ENCODE data around the gene PROCA1. TPM values are rescaled to one million over a fixed set of nuclear protein-coding genes. Genes with fewer than 3 reads are reported as not detected.

The PROCA1 gene
- total RNA-seq, 2 experiments from 2014 or later, result 6.1 to 9.0 TPM

DNA sequence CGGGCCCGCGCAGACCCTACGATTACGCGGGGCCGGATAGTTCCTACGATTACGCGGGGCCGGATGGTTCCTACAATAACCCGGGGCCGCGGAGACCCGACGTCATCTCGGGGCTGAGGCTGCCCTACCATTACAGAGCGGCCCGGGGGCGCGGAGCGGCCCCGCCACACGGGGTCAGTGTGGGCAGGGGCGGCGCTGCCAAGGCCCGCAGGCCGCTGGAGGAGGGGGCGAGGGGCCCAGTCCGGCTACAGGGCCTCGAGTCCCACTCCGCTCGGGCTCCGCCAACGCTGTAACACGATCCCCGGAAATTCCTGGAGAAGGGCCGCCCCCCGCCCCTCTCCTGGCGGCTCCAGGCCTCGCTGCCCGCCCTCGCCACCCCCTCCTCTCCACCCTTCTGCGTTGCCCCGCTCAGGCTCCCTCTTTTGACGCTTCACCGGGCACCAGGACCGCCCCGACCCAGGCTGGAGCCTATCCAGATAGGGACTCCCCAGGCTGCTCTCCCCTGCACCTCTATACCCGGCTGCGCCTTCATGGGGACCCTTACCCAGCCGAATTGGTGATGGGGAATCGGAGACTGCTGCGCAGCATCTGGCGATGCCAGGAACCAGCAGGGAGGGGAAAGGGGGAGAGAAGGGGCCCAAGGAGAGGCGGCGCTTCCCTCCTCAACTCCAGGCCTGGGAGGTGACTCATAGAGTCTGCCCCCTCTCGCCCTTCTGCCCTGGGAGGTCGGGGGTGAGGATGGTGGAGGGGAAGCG lies 6.1 kb upstream of the PROCA1 start, which contains the start of gene RAB34:
Gene RAB34 (minus strand): TSS at position 291 of the 755 bp plus-strand sequence. CDS start 602 bp downstream, outside the sequence.
- H3K4me1 Mint-ChIP-seq, result peaks cover 29% of the 10 kb centered on the region
- no peak for DNase-seq
- peaks cover 36% of the 10 kb centered on the region for H3K27me3 Mint-ChIP-seq
- peak within 1 kb of the TSS; percentile 40 for H3K4me3 Mint-ChIP-seq
- H3K27ac Mint-ChIP-seq, result peak within 1 kb of the TSS; percentile 24
- no peaks in the 10 kb centered on the region for H3K9me3 Mint-ChIP-seq (ENCODE audit: low read depth)
- peaks cover 28% of the 10 kb centered on the region for H3K36me3 Mint-ChIP-seq
- CTCF ChIA-PET, result interaction anchor here (2.1 kb wide), 1 partner anchor 10 kb away, joined by 17 read pairs; the partner anchor contains the start of gene NEK8
- ATAC-seq, result no peak

DNA sequence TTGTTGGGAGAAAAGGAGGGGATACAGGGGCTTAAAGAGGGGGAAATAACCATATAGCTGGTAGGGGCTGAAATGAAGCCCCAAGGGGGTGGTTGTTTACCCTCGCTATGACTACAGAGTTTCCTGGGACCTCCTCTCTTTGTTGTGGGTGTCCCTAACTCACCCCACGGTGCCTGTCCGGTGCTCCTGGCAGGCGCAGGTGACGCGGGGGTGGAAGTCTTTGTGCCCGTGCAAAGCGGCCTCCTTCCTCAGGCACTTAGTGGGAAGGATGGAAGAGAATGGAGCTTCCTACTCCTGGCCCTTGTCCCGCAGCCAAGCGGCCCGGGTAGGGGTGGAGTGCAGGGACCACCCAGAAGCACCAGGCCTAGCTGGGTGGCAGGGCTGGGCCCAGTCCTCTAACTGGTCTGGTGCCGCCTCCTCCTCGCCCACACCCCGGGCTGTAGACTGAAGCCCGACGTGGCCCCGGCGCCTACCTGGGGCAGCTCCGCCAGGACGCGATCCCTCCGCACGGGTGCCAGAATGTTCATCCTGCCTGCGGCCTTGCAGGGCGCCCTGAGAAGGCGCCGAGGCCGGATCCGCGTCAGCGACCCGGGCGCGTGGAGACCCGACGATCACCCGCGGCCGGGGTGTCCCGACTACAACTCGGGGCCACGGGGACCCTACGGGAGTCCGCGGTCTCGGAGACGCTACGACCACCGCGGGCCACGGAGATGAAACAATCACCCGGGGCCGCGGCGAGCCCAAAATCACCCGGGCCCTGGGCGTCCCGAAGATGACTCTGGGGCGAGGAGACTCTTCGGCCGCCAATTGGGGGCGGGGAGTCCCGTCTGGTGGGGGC lies 5.3 kb upstream of the PROCA1 start:
- ATAC-seq, result no peak
- Mint-ChIP-seq H3K9me3 (ENCODE audit: low read depth) (no peaks in the 10 kb centered on the region), H3K27me3 (peaks cover 36% of the 10 kb centered on the region), H3K36me3 (peaks cover 21% of the 10 kb centered on the region), H3K4me1 (peaks cover 26% of the 10 kb centered on the region), H3K27ac (no peak overlapping the region), H3K4me3 (no peak overlapping the region)
- no peak for DNase-seq
- CTCF ChIA-PET, result interaction anchor here (0.7 kb wide), 1 partner anchor 10 kb away, joined by 4 read pairs; no protein-coding TSS in a partner anchor

DNA sequence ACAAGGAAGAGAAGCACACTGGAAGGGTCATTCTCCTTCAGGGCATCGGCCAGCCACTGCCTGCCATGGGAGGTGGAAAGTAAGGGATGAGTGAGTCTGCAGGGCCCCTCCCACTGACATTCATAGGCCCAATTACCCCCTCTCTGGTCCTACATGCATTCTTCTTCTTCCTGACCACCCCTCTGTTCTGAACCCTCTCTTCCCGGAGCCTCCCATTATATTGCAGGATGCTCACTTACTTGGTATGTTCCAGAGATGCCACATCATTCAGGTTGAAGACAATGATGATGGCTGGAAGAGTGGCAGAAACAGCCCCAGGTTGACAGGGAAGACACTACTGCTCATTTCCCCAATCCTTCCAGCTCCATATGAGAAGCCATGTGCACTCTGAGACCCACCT lies 3.5 kb upstream of the PROCA1 start:
- peaks cover 6% of the 10 kb centered on the region for H3K36me3 Mint-ChIP-seq
- DNase-seq (no peak), ATAC-seq (no peak)
- no peak overlapping the region for H3K4me3 Mint-ChIP-seq
- H3K27ac Mint-ChIP-seq, result no peak overlapping the region
- peaks cover 24% of the 10 kb centered on the region for H3K4me1 Mint-ChIP-seq
- H3K27me3 Mint-ChIP-seq, result peaks cover 36% of the 10 kb centered on the region
- CTCF ChIA-PET, result interaction anchor here (0.8 to 5.3 kb wide), 3 partner anchors 12 to 35 kb away, joined by 3 to 52 read pairs (median 4); partner anchors contain the start of genes NEK8 and TLCD1
- H3K9me3 Mint-ChIP-seq (ENCODE audit: low read depth), result no peaks in the 10 kb centered on the region

DNA sequence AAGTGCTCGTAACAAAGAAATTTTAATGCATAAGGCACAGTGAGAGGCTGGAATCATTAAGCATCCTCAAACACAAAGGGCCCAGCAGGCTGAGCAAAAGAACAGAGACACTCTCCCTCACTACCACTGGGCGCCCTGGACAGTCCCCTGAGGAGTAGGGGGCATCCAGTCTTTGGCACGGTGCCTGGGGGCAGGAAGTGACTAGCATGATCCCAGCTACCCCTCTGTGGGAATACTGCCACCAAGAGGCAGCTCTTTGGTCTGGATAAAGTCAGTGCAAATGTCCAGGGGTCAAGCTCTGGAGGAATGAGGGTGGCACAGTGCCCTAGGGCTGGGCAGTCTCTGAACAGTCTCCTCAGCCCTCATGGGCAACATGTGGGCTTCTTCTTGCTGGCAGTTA lies 2.6 kb upstream of the PROCA1 start:
- ATAC-seq (no peak), DNase-seq (no peak)
- Mint-ChIP-seq H3K27me3 (peaks cover 34% of the 10 kb centered on the region), H3K36me3 (no peaks in the 10 kb centered on the region), H3K9me3 (ENCODE audit: low read depth) (no peaks in the 10 kb centered on the region), H3K4me3 (no peak overlapping the region), H3K4me1 (peaks cover 25% of the 10 kb centered on the region), H3K27ac (no peak overlapping the region)
- CTCF ChIA-PET, result interaction anchor here (5.3 kb wide), 1 partner anchor 13 kb away, joined by 52 read pairs; the partner anchor contains the start of genes NEK8 and TLCD1

DNA sequence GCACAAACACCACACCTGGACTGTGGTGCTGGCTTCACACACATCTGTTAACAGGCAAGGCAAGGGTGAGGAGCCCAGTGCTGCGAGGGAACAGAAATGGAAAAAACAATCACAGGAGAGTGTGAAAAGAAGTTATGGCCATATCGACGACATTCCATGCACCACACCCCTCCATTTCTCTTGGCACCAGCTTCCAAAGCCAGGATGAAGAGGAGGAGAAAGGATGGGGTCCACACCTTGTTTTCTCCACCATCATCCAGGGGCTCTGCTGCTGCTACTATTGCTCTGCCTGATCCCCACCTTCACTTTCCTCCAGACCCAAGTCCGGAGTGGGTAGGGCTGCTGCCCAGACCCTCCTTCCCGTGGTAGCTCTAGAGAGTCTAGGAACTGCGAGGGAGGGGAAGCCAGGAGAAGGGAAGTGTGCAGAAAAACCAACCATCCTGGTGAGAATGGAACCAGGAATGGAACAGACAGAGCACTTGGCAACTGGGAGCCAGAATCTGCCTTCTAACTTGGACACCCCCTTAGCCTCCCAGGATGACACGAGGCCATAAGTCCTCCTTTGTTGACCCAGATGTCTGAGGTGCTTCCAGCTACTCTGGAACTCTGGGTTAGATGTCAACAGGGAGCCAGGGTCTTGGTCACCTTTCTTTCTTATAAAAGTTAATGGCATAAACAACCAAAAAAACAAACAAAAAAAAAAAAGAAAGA lies 1.2 kb upstream of the PROCA1 start:
- peaks cover 27% of the 10 kb centered on the region for H3K27me3 Mint-ChIP-seq
- ATAC-seq (no peak), DNase-seq (no peak)
- peak overlapping the region; percentile 93 for H3K27ac Mint-ChIP-seq
- CTCF ChIA-PET, result interaction anchor here (1.0 to 5.3 kb wide), 6 partner anchors 12 to 68 kb away, joined by 3 to 52 read pairs (median 10); partner anchors contain the start of genes BLTP2, NEK8 and TLCD1
- H3K9me3 Mint-ChIP-seq (ENCODE audit: low read depth), result no peaks in the 10 kb centered on the region
- peak overlapping the region; percentile 81 for H3K4me3 Mint-ChIP-seq
- H3K4me1 Mint-ChIP-seq, result peaks cover 17% of the 10 kb centered on the region
- H3K36me3 Mint-ChIP-seq, result peaks cover 3% of the 10 kb centered on the region

DNA sequence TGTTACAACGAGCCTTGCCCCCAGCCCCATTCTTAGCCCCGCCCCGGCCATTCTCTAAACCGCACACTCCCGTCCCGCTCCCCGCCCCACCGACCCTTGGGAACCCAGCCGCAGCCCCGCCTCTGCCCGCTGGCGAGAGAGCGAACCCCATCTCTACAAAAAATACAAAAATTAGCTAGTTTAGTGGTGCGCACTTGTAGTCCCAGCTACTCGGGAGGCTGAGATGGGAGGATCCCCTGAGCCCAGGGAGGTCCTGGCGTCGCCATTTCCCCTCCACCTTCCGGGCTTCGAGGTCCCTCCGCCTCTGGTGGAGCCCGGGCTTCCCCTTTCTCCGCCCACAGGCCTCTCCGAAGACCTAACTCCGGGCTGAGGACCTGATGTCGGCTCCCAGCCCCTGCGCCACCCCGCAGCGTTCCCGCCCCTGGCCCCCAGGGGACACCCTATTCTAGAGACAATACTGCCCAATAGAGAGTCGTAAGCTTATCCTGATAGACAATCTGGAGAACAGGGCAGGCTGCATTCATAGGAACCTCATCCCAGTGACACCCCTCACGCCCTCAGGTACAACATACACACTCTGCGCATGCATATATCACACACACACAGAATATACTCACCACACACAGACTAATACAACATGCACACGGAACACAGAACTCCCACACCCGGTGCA lies 480 bp upstream of the PROCA1 start:
- DNase-seq (peak; percentile 79), ATAC-seq (peak; percentile 35)
- H3K4me3 Mint-ChIP-seq, result peak overlapping the region; percentile 81
- CTCF ChIA-PET, result interaction anchor here (1.0 to 5.3 kb wide), 7 partner anchors 13 to 68 kb away, joined by 3 to 52 read pairs (median 12); partner anchors contain the start of genes BLTP2, NEK8 and TLCD1
- peaks cover 17% of the 10 kb centered on the region for H3K4me1 Mint-ChIP-seq
- H3K27me3 Mint-ChIP-seq, result peaks cover 27% of the 10 kb centered on the region
- H3K27ac Mint-ChIP-seq, result peak overlapping the region; percentile 93
- H3K9me3 Mint-ChIP-seq (ENCODE audit: low read depth), result no peaks in the 10 kb centered on the region
- peaks cover 3% of the 10 kb centered on the region for H3K36me3 Mint-ChIP-seq

DNA sequence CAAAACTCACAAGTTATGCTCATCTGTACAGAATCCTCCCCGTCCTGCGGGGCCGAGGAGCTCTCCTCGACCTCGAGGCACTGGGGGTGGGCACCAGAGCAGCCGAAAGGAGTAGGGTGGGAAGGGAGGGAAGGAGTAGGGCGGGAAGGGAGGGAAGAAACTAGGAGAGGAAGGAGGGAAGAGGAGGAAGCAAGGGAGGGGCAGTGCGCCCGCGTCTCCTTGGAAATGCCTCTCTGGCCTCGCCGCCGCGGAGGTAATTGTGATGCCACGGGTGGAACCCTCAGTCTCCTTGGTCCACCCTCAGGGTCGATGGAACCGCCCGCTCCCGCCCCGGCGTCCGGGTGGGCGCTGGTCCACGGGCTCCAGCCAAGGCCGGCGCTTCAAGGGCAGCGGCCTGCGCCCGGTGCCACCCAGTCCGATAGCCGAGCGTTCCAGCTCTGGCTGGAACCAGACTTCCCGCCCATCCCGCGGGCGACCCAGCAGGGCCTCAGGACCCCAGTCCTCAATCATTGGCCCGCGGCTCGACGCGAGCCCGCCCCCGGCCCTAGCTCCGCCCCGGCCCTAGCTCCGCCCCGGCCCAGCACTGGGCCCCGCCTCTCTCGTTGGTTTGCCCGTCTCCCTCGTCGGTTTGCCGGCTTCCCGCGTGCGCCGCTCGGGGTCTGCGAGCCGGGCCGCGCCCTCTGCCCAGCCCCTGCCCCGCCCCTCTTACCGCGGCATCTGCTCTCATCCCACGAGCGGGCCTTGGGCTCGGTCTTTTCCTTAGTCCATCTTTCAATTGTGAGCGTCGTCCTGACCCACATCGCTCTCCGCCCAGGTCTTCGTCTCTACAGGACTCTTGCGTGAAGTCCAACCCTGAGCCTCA lies 596 bp downstream of the PROCA1 start:
- Mint-ChIP-seq H3K9me3 (ENCODE audit: low read depth) (no peaks in the 10 kb centered on the region), H3K4me1 (peaks cover 17% of the 10 kb centered on the region), H3K27ac (peak overlapping the region; percentile 93), H3K27me3 (peaks cover 19% of the 10 kb centered on the region), H3K36me3 (peaks cover 3% of the 10 kb centered on the region), H3K4me3 (peak overlapping the region; percentile 81)
- CTCF ChIA-PET, result interaction anchor here (0.7 to 5.3 kb wide), 16 partner anchors 9 to 215 kb away, joined by 3 to 52 read pairs (median 6); partner anchors contain the start of genes BLTP2, NEK8, RPL23A and SDF2
- DNase-seq (peak; percentile 92), ATAC-seq (peak; percentile 93)

DNA sequence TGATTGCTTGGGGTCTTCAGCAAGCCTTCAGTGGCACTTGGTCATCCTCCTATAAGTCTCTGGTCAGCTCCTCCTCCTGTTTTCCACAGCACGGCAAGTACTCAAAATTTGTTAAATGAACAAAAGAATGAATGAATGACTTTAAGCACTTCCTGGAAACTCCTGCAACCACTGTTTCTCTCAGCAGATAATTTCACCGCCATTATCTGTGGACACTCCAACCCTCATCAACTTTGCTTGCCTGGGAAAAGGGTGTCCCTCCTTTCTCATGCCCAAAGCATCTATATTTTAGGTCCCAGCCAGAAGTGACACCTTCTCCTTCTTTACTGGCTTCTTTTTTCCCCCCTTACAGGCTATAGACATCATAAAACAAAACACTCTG lies 4.4 kb downstream of the PROCA1 start:
- no peaks in the 10 kb centered on the region for H3K9me3 Mint-ChIP-seq (ENCODE audit: low read depth)
- no peak overlapping the region for H3K27ac Mint-ChIP-seq
- DNase-seq (no peak), ATAC-seq (no peak)
- H3K4me1 Mint-ChIP-seq, result peaks cover 11% of the 10 kb centered on the region
- H3K4me3 Mint-ChIP-seq, result no peak overlapping the region
- no peaks in the 10 kb centered on the region for H3K27me3 Mint-ChIP-seq
- H3K36me3 Mint-ChIP-seq, result peaks cover 8% of the 10 kb centered on the region
- CTCF ChIA-PET, result interaction anchor here (0.8 kb wide), 1 partner anchor 56 kb away, joined by 3 read pairs; no protein-coding TSS in a partner anchor

DNA sequence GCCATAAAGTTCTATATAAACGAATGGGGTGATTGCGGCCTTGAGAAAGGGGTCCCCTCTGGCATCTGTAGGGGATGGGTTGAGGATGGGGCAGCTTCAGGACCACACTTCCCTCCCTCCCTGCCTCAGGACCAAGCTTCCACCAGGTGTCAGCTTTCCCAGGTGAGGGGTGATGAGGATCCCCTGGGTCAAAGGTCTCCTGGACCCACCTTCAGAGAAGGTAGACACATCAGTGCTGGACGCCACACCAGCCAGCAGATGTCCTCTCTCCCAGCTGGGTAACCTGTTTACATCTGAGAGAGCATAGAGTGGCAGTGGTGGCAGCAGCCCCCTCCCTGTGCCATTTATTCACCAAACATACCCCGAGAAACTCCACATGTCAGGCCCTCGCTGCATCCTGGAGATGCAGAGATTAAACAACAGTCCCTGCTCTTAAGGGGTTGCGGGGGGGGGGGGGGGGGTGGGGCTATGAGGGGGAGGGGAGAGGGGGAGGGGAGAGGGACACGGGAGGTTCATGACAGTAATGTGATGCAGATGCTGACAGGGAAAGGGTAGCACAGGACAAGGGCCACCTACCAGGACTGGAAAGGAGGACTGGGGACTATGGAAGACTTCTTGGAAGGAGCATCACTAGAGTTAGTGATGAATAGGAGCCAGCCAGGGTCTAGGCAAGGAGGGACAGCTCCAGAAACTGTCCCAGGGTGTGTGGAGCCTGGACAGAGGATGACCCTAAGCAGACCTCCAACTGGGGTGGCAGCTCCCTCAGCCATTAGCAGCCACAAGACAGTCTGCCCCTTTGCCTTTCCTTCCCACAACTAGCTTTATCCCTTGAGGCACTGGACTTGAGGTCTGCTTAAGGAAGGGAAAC lies 5.0 kb downstream of the PROCA1 start:
- H3K27ac Mint-ChIP-seq, result no peak overlapping the region
- no peaks in the 10 kb centered on the region for H3K27me3 Mint-ChIP-seq
- ATAC-seq (no peak), DNase-seq (no peak)
- H3K4me1 Mint-ChIP-seq, result peaks cover 8% of the 10 kb centered on the region
- H3K4me3 Mint-ChIP-seq, result no peak overlapping the region
- H3K9me3 Mint-ChIP-seq (ENCODE audit: low read depth), result no peaks in the 10 kb centered on the region
- CTCF ChIA-PET, result interaction anchor here (0.8 kb wide), 1 partner anchor 57 kb away, joined by 3 read pairs; no protein-coding TSS in a partner anchor
- peaks cover 11% of the 10 kb centered on the region for H3K36me3 Mint-ChIP-seq

DNA sequence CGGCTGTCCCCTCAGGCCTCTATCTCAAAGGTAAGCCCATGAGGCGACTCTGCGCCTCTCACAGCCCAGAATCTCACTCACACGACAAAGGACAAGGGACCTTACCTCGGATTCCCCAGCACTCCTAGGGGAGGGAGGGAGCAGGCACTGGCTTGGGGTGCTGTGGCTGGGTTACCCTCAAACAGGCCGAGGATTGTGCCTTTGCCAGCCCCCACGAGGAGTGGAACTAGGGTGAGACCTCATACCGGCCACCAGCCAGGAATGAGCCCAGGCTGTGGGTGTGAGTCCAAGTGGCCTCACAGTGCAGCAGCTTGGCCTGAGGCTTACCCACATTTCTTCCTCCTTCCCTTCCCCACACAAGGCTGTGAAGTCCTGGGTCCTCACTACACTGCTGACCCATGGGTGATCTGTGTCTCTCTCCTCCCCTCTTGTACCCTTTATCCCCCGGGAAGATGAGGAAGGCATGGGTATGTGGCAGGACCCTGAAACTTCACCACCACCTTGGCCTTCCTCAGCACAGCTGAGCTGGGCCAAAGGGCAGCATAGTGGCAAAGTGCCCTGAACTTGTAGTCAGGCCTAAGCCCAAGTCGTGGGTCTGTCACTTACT lies 5.9 kb downstream of the PROCA1 start:
- Mint-ChIP-seq H3K9me3 (ENCODE audit: low read depth) (no peaks in the 10 kb centered on the region), H3K4me1 (peaks cover 5% of the 10 kb centered on the region), H3K36me3 (peaks cover 18% of the 10 kb centered on the region), H3K4me3 (no peak overlapping the region), H3K27me3 (no peaks in the 10 kb centered on the region), H3K27ac (no peak overlapping the region)
- CTCF ChIA-PET, result no interaction called here
- DNase-seq (no peak), ATAC-seq (no peak)

All from activated CD8-positive, alpha-beta memory T cell treated with anti-CD3 and anti-CD28 coated beads, Interleukin-2, amount 10 ng/mL, durations not matched to agents 7 days and 5 days (primary cell).